Lower leg skin (tissue), 3 donors: Measurements from ENCODE around the gene KIF25.

Experiments used
- CTCF ChIP-seq, 3 donors: fragments of 450-650 bp; IDR thresholded peaks; one replicate each; pipeline ENCODE4 v1.5.1; 2016; ENCODE audit warnings: antibody characterized with exemption in 3 of 3, mild to moderate bottlenecking in 3 of 3, moderate library complexity in 2 of 3
- POLR2A ChIP-seq, 2 donors: fragments of 450-650 bp; IDR thresholded peaks; one replicate each; pipeline ENCODE4 v1.6.1; 2016 to 2017; ENCODE audit warnings: antibody characterized with exemption in 2 of 2, mild to moderate bottlenecking in 1 of 2, moderate library complexity in 1 of 2

DNA sequence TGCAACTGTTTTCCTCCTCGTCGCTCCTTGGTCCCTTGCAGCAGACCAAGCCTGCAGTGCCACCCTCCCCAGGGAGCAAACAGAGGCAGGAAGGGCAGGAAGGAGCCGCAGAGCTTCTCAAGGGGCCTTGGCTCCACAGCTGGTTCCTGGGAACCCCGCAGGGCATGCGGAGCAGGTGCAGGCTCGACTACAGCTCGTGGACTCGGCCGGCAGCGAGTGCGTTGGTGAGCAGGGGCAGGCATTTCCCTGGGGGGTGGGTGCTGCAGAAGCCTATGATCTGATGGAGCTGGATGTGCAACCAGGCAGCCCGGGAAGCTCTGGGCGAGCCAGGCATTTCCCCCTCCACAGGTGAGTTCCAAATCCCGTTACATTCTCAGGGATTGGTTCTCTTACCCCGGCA, 44.5 kb downstream of the KIF25 start:
- TF ChIP-seq CTCF (IDR thresholded peaks at IDR 0.05) (no peak), POLR2A (IDR thresholded peaks at IDR 0.05) (no peak)
